Upper lobe of left lung (tissue), 4 donors: Measurements from ENCODE around the gene MYLK.

ENCODE experiments used
- CTCF ChIP-seq, 6 experiments: fragments of 450-650 bp in 4 of 6; fragments of 200-600 bp in 2 of 6; sonication (generic) in 2 of 6; IDR thresholded peaks; one replicate each; pipeline ENCODE4 v1.5.1; 2016 to 2019; ENCODE audit warnings: antibody characterized with exemption in 6 of 6
- POLR2AphosphoS5 ChIP-seq, 2 donors: sonication (generic); formaldehyde crosslinking; IDR thresholded peaks; one replicate each; pipeline ENCODE4 v1.5.1; 2017; ENCODE audit warnings: antibody characterized with exemption in 2 of 2

GRCh38 chr3:123698813-123699212 is 185.3 kb downstream of the MYLK start:
- TF ChIP-seq POLR2AphosphoS5 (IDR thresholded peaks at IDR 0.05) (no peak), CTCF (IDR thresholded peaks at IDR 0.05) (no peak)
